Coronary artery (tissue), 2 donors: ENCODE results near the gene ABCB8.

ENCODE experiments used
- DNase-seq: peaks from one replicate; pipeline ENCODE4 v3.0.0-alpha.2; 2017; ENCODE audit warnings: low spot score
- H3K27ac ChIP-seq, 2 donors: fragments of 200-600 bp; sonication (generic); one replicate each; pipeline ENCODE4 v1.5.1; 2016 to 2019
- H3K4me3 ChIP-seq: fragments of 200-600 bp; sonication (generic); 2 replicates; pipeline ENCODE4 v1.5.1; 2016; ENCODE audit warnings: mild to moderate bottlenecking, moderate library complexity
- CTCF ChIP-seq: fragments of 200-600 bp; sonication (generic); IDR thresholded peaks from one replicate; pipeline ENCODE4 v1.5.1; 2019; ENCODE audit warnings: antibody characterized with exemption

Gene ABCB8

GRCh38 chr7:151028131-151028947 is at the start of gene ABCB8:
TSS of gene ABCB8 (plus strand) at chr7:151028450. CDS start at chr7:151028516, 66 bp downstream.
- H3K4me3 ChIP-seq: peak within 1 kb of the TSS; percentile 78
- H3K27ac ChIP-seq: peak within 1 kb of the TSS; percentile 61 to 82
- peak; percentile 99 for DNase-seq
- no peak for TF ChIP-seq CTCF

- no peak for TF ChIP-seq CTCF
- Histone ChIP-seq H3K27ac (no peak overlapping the region), H3K4me3 (no peak overlapping the region)
- no peak for DNase-seq
Observed at GRCh38 chr7:150979713-150980390, 48.4 kb upstream of the ABCB8 start.

- DNase-seq: no peak
- no peak for TF ChIP-seq CTCF
- no peak overlapping the region for H3K4me3 ChIP-seq
- H3K27ac ChIP-seq: no peak overlapping the region
Observed at GRCh38 chr7:150980663-150981062, 47.6 kb upstream of the ABCB8 start.

GRCh38 chr7:150981644-150982043 is 46.6 kb upstream of the ABCB8 start:
- DNase-seq: no peak
- Histone ChIP-seq H3K27ac (no peak overlapping the region), H3K4me3 (no peak overlapping the region)
- no peak for TF ChIP-seq CTCF

GRCh38 chr7:150982351-150982750 is 45.9 kb upstream of the ABCB8 start:
- no peak overlapping the region for H3K4me3 ChIP-seq
- TF ChIP-seq CTCF: no peak
- H3K27ac ChIP-seq: no peak overlapping the region
- no peak for DNase-seq

GRCh38 chr7:150983893-150984368 is 44.3 kb upstream of the ABCB8 start:
- no peak for DNase-seq
- TF ChIP-seq CTCF: no peak
- Histone ChIP-seq H3K4me3 (no peak overlapping the region), H3K27ac (no peak overlapping the region)
